HepG2 (cell line): ENCODE data around the gene SELENOS. TPM values are rescaled to one million over a fixed set of nuclear protein-coding genes. Genes with fewer than 3 reads are reported as not detected.

Experiments
- ATAC-seq: fragments of 200-7000 bp; cut with Tn5 transposase; 3 replicates; pipeline ENCODE4 v1.9.1; 2020; ENCODE audit warnings: mild to moderate bottlenecking, moderate library complexity
- BruUV-seq: library from RNA; stranded (reverse); fragments of 400-500 nt; replicated peaks from 2 replicates; lab custom pipeline; 2021; lab: Mats Ljungman, UMichigan
- CTCF ChIA-PET: fragments of 300-600 bp; formaldehyde crosslinking; extraction: SDS; loops from one replicate; lab custom pipeline; 2021; ENCODE audit warnings: low total read pairs, inconsistent platforms, low intra/inter-chr PET ratio; lab: Yijun Ruan, JAX
- POLR2A ChIA-PET: fragments of 350-600 bp; sonication (Branson Sonifier 250); formaldehyde crosslinking; loops from one replicate; lab custom pipeline; 2020; ENCODE audit warnings: antibody characterized with exemption, inconsistent platforms; lab: Yijun Ruan, JAX
- DNase-seq: peaks from one replicate; pipeline ENCODE4 v3.0.0-alpha.2; 2015; ENCODE audit warnings: low spot score
- FAIRE-seq: peaks from 3 replicates; lab custom pipeline; 2011; peaks lifted over from hg19 to GRCh38; lab: Jason Lieb, UNC
- H2AFZ ChIP-seq: one replicate; pipeline ENCODE4 v1.6.1; 2011; ENCODE audit warnings: low read length, inconsistent platforms
- H3K27ac ChIP-seq: fragments of 300-600 bp; 3 replicates; pipeline ENCODE4 v1.8.0; 2011; ENCODE audit warnings: mixed run types, mild to moderate bottlenecking, mixed read lengths, low read length, inconsistent platforms; ENCODE audit not compliant: insufficient read depth; ENCODE audit errors: extremely low read length
- H3K27me3 ChIP-seq, 2 experiments: fragments of 200-600 bp in 1 of 2; 2 replicates in 1 of 2; 3 replicates in 1 of 2; pipeline versions ENCODE4 v1.6.0 to v1.8.0; 2011; ENCODE audit warnings: low read length in 2 of 2, mild to moderate bottlenecking in 2 of 2, moderate library complexity in 2 of 2, inconsistent platforms in 1 of 2; ENCODE audit not compliant: insufficient read depth in 2 of 2, control insufficient read depth in 1 of 2
- H3K36me3 ChIP-seq, 2 experiments: fragments of 200-600 bp in 1 of 2; replicated peaks in 1 of 2; 2 replicates in 1 of 2; 3 replicates in 1 of 2; pipeline versions ENCODE4 v1.5.1 to v1.8.0; 2011; ENCODE audit warnings: low read length in 2 of 2, inconsistent platforms in 1 of 2; ENCODE audit not compliant: insufficient read depth in 2 of 2, control insufficient read depth in 1 of 2
- H3K4me1 ChIP-seq: 2 replicates; pipeline ENCODE4 v1.5.1; 2012; ENCODE audit warnings: low read length, inconsistent platforms; ENCODE audit not compliant: insufficient read depth
- H3K4me2 ChIP-seq: 2 replicates; pipeline ENCODE4 v1.6.0; 2011; ENCODE audit warnings: low read depth, low read length, inconsistent platforms
- H3K4me3 ChIP-seq, 3 experiments: fragments of 200-600 bp in 1 of 3; sonication (generic), shearing (Covaris generic) in 1 of 3; replicated peaks in 1 of 3; 2 replicates each; pipeline ENCODE4 v1.5.1; 2011 to 2016; ENCODE audit warnings: low read length in 3 of 3, inconsistent platforms in 2 of 3, low read depth in 2 of 3, mild to moderate bottlenecking in 2 of 3, control low read depth in 1 of 3, mixed read lengths in 1 of 3; ENCODE audit not compliant: insufficient read depth in 1 of 3
- H3K79me2 ChIP-seq: one replicate; pipeline ENCODE4 v1.6.1; 2011; ENCODE audit warnings: low read length, inconsistent platforms; ENCODE audit not compliant: insufficient read depth
- H3K9ac ChIP-seq: 2 replicates; pipeline ENCODE4 v1.6.0; 2011; ENCODE audit warnings: mild to moderate bottlenecking, low read depth, low read length, inconsistent platforms; ENCODE audit not compliant: insufficient read depth
- H3K9me3 ChIP-seq: 2 replicates; pipeline ENCODE4 v1.5.1; 2012; ENCODE audit warnings: mild to moderate bottlenecking, low read length
- H4K20me1 ChIP-seq: 2 replicates; pipeline ENCODE4 v1.6.0; 2011; ENCODE audit warnings: inconsistent platforms, mild to moderate bottlenecking, low read length, moderate library complexity; ENCODE audit not compliant: insufficient read depth
- AGO2 ChIP-seq: fragments of 200-400 bp; formaldehyde crosslinking; optimal IDR thresholded peaks from 2 replicates; pipeline ENCODE3; 2017; ENCODE audit warnings: mild to moderate bottlenecking, low read depth, low read length, moderate library complexity
- ASH2L ChIP-seq: fragments of 300-600, 200-600 bp; sonication (generic); IDR thresholded peaks from 2 replicates; pipeline ENCODE4 v1.7.0; 2017; ENCODE audit warnings: low read depth, mild to moderate bottlenecking, moderate library complexity, mixed read lengths, low read length; ENCODE audit not compliant: insufficient read length
- CBX2 ChIP-seq, 2 experiments: fragments of 200-600 bp in 1 of 2; sonication (generic); formaldehyde crosslinking in 1 of 2; IDR thresholded peaks; 2 replicates each; pipeline versions ENCODE4 v1.7.0 to v1.8.1; 2018 to 2022; ENCODE audit warnings: low read depth in 2 of 2, low read length in 1 of 2, mild to moderate bottlenecking in 1 of 2, missing genetic modification reagents in 1 of 2
- HNF4G ChIP-seq, 2 experiments: sonication (generic) in 1 of 2; formaldehyde crosslinking in 1 of 2; IDR thresholded peaks; 2 replicates each; pipeline versions ENCODE4 v1.4.0 to v1.6.1; 2011 to 2020; ENCODE audit warnings: borderline replicate concordance in 2 of 2, low read depth in 2 of 2, mild to moderate bottlenecking in 2 of 2, low read length in 1 of 2, missing genetic modification reagents in 1 of 2, moderate library complexity in 1 of 2
- IRF2 ChIP-seq: IDR thresholded peaks from 2 replicates; pipeline ENCODE4 v1.6.1; 2018; ENCODE audit warnings: missing genetic modification reagents, missing compliant biosample characterization
- KLF6 ChIP-seq: IDR thresholded peaks from 2 replicates; pipeline ENCODE4 v1.8.0; 2016; ENCODE audit warnings: missing biosample characterization, missing genetic modification reagents
- ZNF274 ChIP-seq: sonication (generic); formaldehyde crosslinking; IDR thresholded peaks from 2 replicates; pipeline ENCODE4 v1.5.1; 2020; ENCODE audit warnings: mild to moderate bottlenecking, missing genetic modification reagents
- WGBS: methylation state at CpG from one replicate; pipeline ENCODE4 v1.1.6; 2017; ENCODE audit warnings: low lambda C conversion rate; 5-methylcytosine and 5-hydroxymethylcytosine counted together
- in situ Hi-C: cut with HindIII; loops from 2 replicates; pipeline ENCODE4 v1.10.0; 2017; ENCODE audit warnings: low pct_unique_long_range_greater_than_20kb; ENCODE audit not compliant: extremely low pct_ligation_motif_present
- intact Hi-C: fragments of 100-400 bp; cut with micrococcal nuclease; formaldehyde crosslinking; loops from one replicate; pipeline ENCODE4 v1.10.0; 2022; ENCODE audit not compliant: unreplicated experiment
- polyA plus RNA-seq, 8 experiments: library from polyadenylated mRNA; depleted of rRNA in 3 of 8; stranded (reverse) in 7 of 8; unstranded in 1 of 8; fragments of >200 nt; fragmentation: Illumina TruSeq in 4 of 8; extraction: Trizol in 4 of 8; gene quantifications; 2 replicates each; pipeline versions ENCODE4 v1.2.1 to v1.2.3, GENCODE V29; 2011 to 2016; ENCODE audit warnings: low read depth in 4 of 8, missing spikeins in 1 of 8, mixed read lengths in 1 of 8; ENCODE audit not compliant: insufficient read depth in 1 of 8
- total RNA-seq, 5 experiments: library from RNA; depleted of rRNA; stranded (reverse); fragments of >200 nt; fragmentation: Illumina TruSeq; extraction: Trizol; gene quantifications; 2 replicates each; pipeline ENCODE4 v1.2.3, GENCODE V29; 2016; ENCODE audit warnings: low read depth in 1 of 5

The SELENOS gene
- total and polyA plus RNA-seq, 2 of the 13 experiments (the other 11 are each of a cell fraction or from before 2014, with no cell fraction given) = 63.0 to 66.1 TPM

GRCh38 chr15:101315736-101316135 lies 38.5 kb upstream of the SELENOS start:
- in situ Hi-C loops (no loop called here), intact Hi-C loops (no loop called here)
- H3K4me2 ChIP-seq = no peak overlapping the region
- TF ChIP-seq ASH2L (no peak), CBX2 (IDR thresholded peaks at IDR 0.05; ENCODE audit: low read depth, low read length) (no peak), CBX2 (CRISPR knock-in tag; IDR thresholded peaks at IDR 0.05; ENCODE audit: low read depth) (no peak), HNF4G (IDR thresholded peaks at IDR 0.05; ENCODE audit: borderline replicate concordance, low read depth, low read length) (no peak), HNF4G (CRISPR knock-in tag; IDR thresholded peaks at IDR 0.05; ENCODE audit: borderline replicate concordance, low read depth) (no peak), ZNF274 (CRISPR knock-in tag) (no peak), IRF2 (CRISPR knock-in tag) (no peak), KLF6 (CRISPR knock-in tag) (no peak), AGO2 (peak; percentile 28)
- H3K9ac ChIP-seq = no peak overlapping the region
- 100% methylated on average over 5 of the region's 10 CpGs for WGBS
- FAIRE-seq (no peak), ATAC-seq (no peak), DNase-seq (no peak)
- H3K36me3 ChIP-seq = peaks cover 23 to 52% of the 10 kb centered on the region in 2 experiments
- H3K4me3 ChIP-seq = no peak overlapping the region
- H3K9me3 ChIP-seq = no peaks in the 10 kb centered on the region
- H4K20me1 ChIP-seq = no peaks in the 10 kb centered on the region
- ChIA-PET POLR2A (no interaction called here), CTCF (no interaction called here)
- H3K27me3 ChIP-seq = no peaks in the 10 kb centered on the region
- no peaks in the 10 kb centered on the region for H3K4me1 ChIP-seq
- H3K27ac ChIP-seq = no peak overlapping the region
- BruUV-seq = no TSS peak
- H3K79me2 ChIP-seq = no peaks in the 10 kb centered on the region
- H2AFZ ChIP-seq = no peak overlapping the region
